ENCODE measurements around the gene SPECC1L. TPM values are rescaled to one million over a fixed set of nuclear protein-coding genes. Genes with fewer than 3 reads are reported as not detected.

The SPECC1L gene
- total RNA-seq, 2 donors from 2014 or later = 33.6 to 39.1 TPM

GRCh38 chr22:24407278-24407665 is 136.6 kb downstream of the SPECC1L start:
- Histone ChIP-seq H3K4me3 (no peak overlapping the region), H3K27me3 (no peaks in the 10 kb centered on the region), H3K36me3 (peaks cover 8% of the 10 kb centered on the region), H3K9me3 (no peaks in the 10 kb centered on the region), H3K4me1 (peaks cover 0 to 65% of the 10 kb centered on the region in 2 donors), H3K27ac (peak overlapping the region in 1 of 2 donors; percentile 36)
- no peak for DNase-seq (ENCODE audit: low spot score)
- TF ChIP-seq, protein P1, sequence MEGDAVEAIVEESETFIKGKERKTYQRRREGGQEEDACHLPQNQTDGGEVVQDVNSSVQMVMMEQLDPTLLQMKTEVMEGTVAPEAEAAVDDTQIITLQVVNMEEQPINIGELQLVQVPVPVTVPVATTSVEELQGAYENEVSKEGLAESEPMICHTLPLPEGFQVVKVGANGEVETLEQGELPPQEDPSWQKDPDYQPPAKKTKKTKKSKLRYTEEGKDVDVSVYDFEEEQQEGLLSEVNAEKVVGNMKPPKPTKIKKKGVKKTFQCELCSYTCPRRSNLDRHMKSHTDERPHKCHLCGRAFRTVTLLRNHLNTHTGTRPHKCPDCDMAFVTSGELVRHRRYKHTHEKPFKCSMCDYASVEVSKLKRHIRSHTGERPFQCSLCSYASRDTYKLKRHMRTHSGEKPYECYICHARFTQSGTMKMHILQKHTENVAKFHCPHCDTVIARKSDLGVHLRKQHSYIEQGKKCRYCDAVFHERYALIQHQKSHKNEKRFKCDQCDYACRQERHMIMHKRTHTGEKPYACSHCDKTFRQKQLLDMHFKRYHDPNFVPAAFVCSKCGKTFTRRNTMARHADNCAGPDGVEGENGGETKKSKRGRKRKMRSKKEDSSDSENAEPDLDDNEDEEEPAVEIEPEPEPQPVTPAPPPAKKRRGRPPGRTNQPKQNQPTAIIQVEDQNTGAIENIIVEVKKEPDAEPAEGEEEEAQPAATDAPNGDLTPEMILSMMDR (IDR thresholded peaks at IDR 0.05) = no peak

DNA sequence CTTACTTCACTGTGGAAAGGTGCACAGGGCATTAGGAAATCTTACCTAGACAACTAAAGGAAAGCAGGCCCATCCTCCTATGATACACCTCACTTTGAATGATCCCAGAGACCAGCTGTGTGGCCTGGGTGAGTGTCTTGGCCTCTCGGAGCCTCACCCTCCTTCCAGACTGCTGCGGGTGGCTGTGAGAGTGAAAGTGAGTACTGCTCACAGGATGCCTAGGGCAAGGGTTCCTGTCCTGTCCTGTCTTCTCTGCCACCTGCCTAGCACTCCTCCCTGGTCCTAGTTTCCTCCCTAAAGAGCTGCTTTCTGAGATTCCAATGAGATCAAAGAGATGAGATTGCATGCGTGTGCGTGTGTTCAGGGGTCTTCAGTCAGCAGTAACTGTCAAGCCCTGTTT is 137.3 kb downstream of the SPECC1L start:
- H3K27me3 ChIP-seq = no peaks in the 10 kb centered on the region
- peak overlapping the region in 1 of 2 donors; percentile 36 for H3K27ac ChIP-seq
- DNase-seq (ENCODE audit: low spot score) = no peak
- H3K36me3 ChIP-seq = peaks cover 14% of the 10 kb centered on the region
- no peaks in the 10 kb centered on the region for H3K9me3 ChIP-seq
- H3K4me3 ChIP-seq = no peak overlapping the region
- TF ChIP-seq, protein P1 (IDR thresholded peaks at IDR 0.05) = no peak
- H3K4me1 ChIP-seq = peaks cover 0 to 59% of the 10 kb centered on the region in 2 donors

DNA sequence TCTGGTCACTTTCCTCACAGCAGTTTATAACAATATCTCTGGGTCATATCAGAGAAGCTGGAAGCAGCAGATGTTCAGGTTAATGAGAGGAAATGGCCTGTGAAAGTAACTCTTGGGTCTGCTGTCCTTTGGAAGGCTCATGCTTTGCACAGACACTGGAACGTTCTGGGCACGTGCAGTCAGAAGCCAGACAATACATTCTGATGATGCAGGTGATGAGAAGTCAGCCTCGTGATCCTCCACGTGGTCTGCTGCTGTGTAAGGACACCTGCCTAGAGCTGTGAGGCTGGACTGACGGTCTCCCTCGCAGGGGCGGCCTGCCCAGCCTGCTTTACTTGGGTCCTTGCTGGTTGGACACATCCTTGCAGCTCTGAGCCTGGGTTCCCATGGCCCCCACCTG is 138.0 kb downstream of the SPECC1L start:
- DNase-seq (ENCODE audit: low spot score) = no peak
- Histone ChIP-seq H3K4me1 (peaks cover 0 to 51% of the 10 kb centered on the region in 2 donors), H3K4me3 (no peak overlapping the region), H3K27me3 (no peaks in the 10 kb centered on the region), H3K9me3 (no peaks in the 10 kb centered on the region), H3K36me3 (peaks cover 19% of the 10 kb centered on the region), H3K27ac (no peak overlapping the region)
- TF ChIP-seq, protein P1 (IDR thresholded peaks at IDR 0.05) = no peak

GRCh38 chr22:24409707-24410106 is 139.1 kb downstream of the SPECC1L start:
- Histone ChIP-seq H3K9me3 (no peaks in the 10 kb centered on the region), H3K4me3 (no peak overlapping the region), H3K36me3 (peaks cover 30% of the 10 kb centered on the region), H3K27ac (no peak overlapping the region), H3K4me1 (peaks cover 0 to 41% of the 10 kb centered on the region in 2 donors), H3K27me3 (no peaks in the 10 kb centered on the region)
- DNase-seq (ENCODE audit: low spot score) = no peak
- TF ChIP-seq, protein P1 (IDR thresholded peaks at IDR 0.05) = no peak

- Histone ChIP-seq H3K36me3 (peaks cover 36% of the 10 kb centered on the region), H3K27me3 (no peaks in the 10 kb centered on the region), H3K27ac (no peak overlapping the region), H3K4me1 (peaks cover 0 to 35% of the 10 kb centered on the region in 2 donors), H3K4me3 (no peak overlapping the region), H3K9me3 (no peaks in the 10 kb centered on the region)
- TF ChIP-seq, protein P1 (IDR thresholded peaks at IDR 0.05) = no peak
- DNase-seq (ENCODE audit: low spot score) = no peak
Observed at GRCh38 chr22:24410110-24410856, 139.7 kb downstream of the SPECC1L start.

Data from right atrium auricular region (tissue), 2 donors.